GM18508 (cell line): ENCODE results near the gene KSR2.

Experiments used
- ATAC-seq: cut with Tn5 transposase; IDR thresholded peaks from one replicate; pipeline ENCODE4 v1.9.1; 2021; ENCODE audit warnings: moderate number of reproducible peaks; ENCODE audit not compliant: insufficient read depth, unreplicated experiment

Gene KSR2

GRCh38 chr12:117594481-117594880, 374.3 kb downstream of the KSR2 start:
- ATAC-seq: no peak

GRCh38 chr12:117593815-117594400, 374.9 kb downstream of the KSR2 start:
- ATAC-seq: no peak

- ATAC-seq: no peak
Observed at GRCh38 chr12:117592588-117593305, 376.0 kb downstream of the KSR2 start.

GRCh38 chr12:117590999-117591398, 377.8 kb downstream of the KSR2 start:
- ATAC-seq: no peak

- ATAC-seq: no peak
Observed at GRCh38 chr12:117590386-117590785, 378.4 kb downstream of the KSR2 start.

- no peak for ATAC-seq
Observed at GRCh38 chr12:117589021-117589420, 379.8 kb downstream of the KSR2 start.

- ATAC-seq: no peak
Observed at GRCh38 chr12:117587631-117588287, 381.0 kb downstream of the KSR2 start.

GRCh38 chr12:117583677-117584225, 385.0 kb downstream of the KSR2 start:
- no peak for ATAC-seq

- no peak for ATAC-seq
Observed at GRCh38 chr12:117583092-117583491, 385.7 kb downstream of the KSR2 start.

GRCh38 chr12:117582135-117582784, 386.5 kb downstream of the KSR2 start:
- no peak for ATAC-seq

GRCh38 chr12:117580718-117581062, 388.1 kb downstream of the KSR2 start:
- no peak for ATAC-seq

GRCh38 chr12:117580015-117580717, 388.6 kb downstream of the KSR2 start:
- no peak for ATAC-seq

GRCh38 chr12:117577122-117577657, 391.6 kb downstream of the KSR2 start:
- ATAC-seq: no peak

- ATAC-seq: no peak
Observed at GRCh38 chr12:117576053-117576452, 392.7 kb downstream of the KSR2 start.

GRCh38 chr12:117574655-117575054, 394.1 kb downstream of the KSR2 start:
- no peak for ATAC-seq

- no peak for ATAC-seq
Observed at GRCh38 chr12:117572755-117573154, 396.0 kb downstream of the KSR2 start.

GRCh38 chr12:117571321-117571720, 397.5 kb downstream of the KSR2 start:
- no peak for ATAC-seq

- ATAC-seq: no peak
Observed at GRCh38 chr12:117570608-117571007, 398.2 kb downstream of the KSR2 start.

GRCh38 chr12:117567644-117568216, 401.1 kb downstream of the KSR2 start:
- no peak for ATAC-seq

GRCh38 chr12:117564881-117565280, 403.9 kb downstream of the KSR2 start:
- no peak for ATAC-seq
